Measurements from ENCODE around the gene TBC1D10B.

The TBC1D10B gene

GRCh38 chr16:30370456-30371247, at the start of gene TBC1D10B:
TSS of gene TBC1D10B (minus strand) at chr16:30370494. CDS start at chr16:30370183, 311 bp downstream.
- peak; percentile 100 for DNase-seq

- DNase-seq: peak; percentile 20
These were observed 48.3 kb upstream of the TBC1D10B start for GRCh38 chr16:30418350-30419181.

GRCh38 chr16:30417529-30418349, 47.4 kb upstream of the TBC1D10B start:
- peak; percentile 95 for DNase-seq

GRCh38 chr16:30416624-30417528, 46.6 kb upstream of the TBC1D10B start:
- DNase-seq: no peak

GRCh38 chr16:30416047-30416603, 45.8 kb upstream of the TBC1D10B start:
- no peak for DNase-seq

- DNase-seq: no peak
These were observed 43.9 kb upstream of the TBC1D10B start for GRCh38 chr16:30414159-30414558.

- no peak for DNase-seq
These were observed 43.0 kb upstream of the TBC1D10B start for GRCh38 chr16:30413112-30413806.

- DNase-seq: peak; percentile 92
These were observed 39.1 kb upstream of the TBC1D10B start for GRCh38 chr16:30409125-30410060.

GRCh38 chr16:30407804-30408534, 37.7 kb upstream of the TBC1D10B start:
- no peak for DNase-seq

- DNase-seq: peak; percentile 90
These were observed 37.0 kb upstream of the TBC1D10B start, which contains the start of gene ZNF771 for GRCh38 chr16:30407102-30407803. TSS of gene ZNF771 (plus strand) at chr16:30407606. CDS start at chr16:30408054, 448 bp downstream.

GRCh38 chr16:30406795-30407101, 36.5 kb upstream of the TBC1D10B start:
- no peak for DNase-seq

- no peak for DNase-seq
These were observed 31.6 kb upstream of the TBC1D10B start for GRCh38 chr16:30401768-30402425.

GRCh38 chr16:30399435-30400186, 29.3 kb upstream of the TBC1D10B start:
- DNase-seq: no peak

- DNase-seq: no peak
These were observed 28.6 kb upstream of the TBC1D10B start for GRCh38 chr16:30398661-30399434.

GRCh38 chr16:30397776-30398660, 27.7 kb upstream of the TBC1D10B start:
- no peak for DNase-seq

All from hematopoietic multipotent progenitor cell treated with erythropoietin and hydrocortisone succinate and interleukin-3 and kit ligand, for 8 days (in vitro differentiated cells).